HG03342 (cell line): ENCODE data around the gene ARMH4.

Source experiments
- ATAC-seq: cut with Tn5 transposase; IDR thresholded peaks from one replicate; pipeline ENCODE4 v1.9.1; 2021; ENCODE audit warnings: mild to moderate bottlenecking, moderate library complexity; ENCODE audit not compliant: unreplicated experiment

Gene ARMH4

GRCh38 chr14:57970175-57970574 lies 181.8 kb downstream of the ARMH4 start:
- no peak for ATAC-seq

- no peak for ATAC-seq
These were observed 188.9 kb downstream of the ARMH4 start for GRCh38 chr14:57963071-57963470.

GRCh38 chr14:57962325-57963035 lies 189.5 kb downstream of the ARMH4 start:
- no peak for ATAC-seq

GRCh38 chr14:57961786-57962060 lies 190.3 kb downstream of the ARMH4 start:
- ATAC-seq: no peak

GRCh38 chr14:57960946-57961785 lies 190.8 kb downstream of the ARMH4 start:
- ATAC-seq: no peak

- no peak for ATAC-seq
These were observed 194.6 kb downstream of the ARMH4 start for GRCh38 chr14:57957441-57957840.
